Kidney epithelial cell (primary cell): ENCODE data around the gene KRTAP2-3. TPM values are rescaled to one million over a fixed set of nuclear protein-coding genes. Genes with fewer than 3 reads are reported as not detected.
"Not testable (repeated sequence)": the region's sequence is repeated elsewhere in the genome, so short reads cannot be mapped to it uniquely, and the experiment has no call there.

ENCODE experiments used
- DNase-seq: peaks from one replicate; pipeline ENCODE4 v3.0.0-alpha.2; 2010; ENCODE audit warnings: low read depth
- H3K27me3 ChIP-seq: 2 replicates; pipeline ENCODE4 v1.6.0; 2011; ENCODE audit warnings: low read length; ENCODE audit not compliant: control insufficient read depth, insufficient read depth
- H3K36me3 ChIP-seq: 2 replicates; pipeline ENCODE4 v1.5.1; 2011; ENCODE audit warnings: low read length; ENCODE audit not compliant: control insufficient read depth, insufficient read depth
- H3K4me3 ChIP-seq: 2 replicates; pipeline ENCODE4 v1.5.1; 2011; ENCODE audit warnings: low read depth, mild to moderate bottlenecking, control low read depth, low read length
- CTCF ChIP-seq: IDR thresholded peaks from 2 replicates; pipeline ENCODE4 v1.5.1; 2011; ENCODE audit warnings: mild to moderate bottlenecking, moderate library complexity, low read length, control low read depth, inconsistent platforms; ENCODE audit not compliant: insufficient read depth, poor library complexity, severe bottlenecking
- total RNA-seq: library from RNA; depleted of rRNA; stranded (reverse); fragments of >200 nt; gene quantifications from 2 replicates; pipeline ENCODE4 v1.2.3, GENCODE V29; 2015

KRTAP2-3 gene, protein sequence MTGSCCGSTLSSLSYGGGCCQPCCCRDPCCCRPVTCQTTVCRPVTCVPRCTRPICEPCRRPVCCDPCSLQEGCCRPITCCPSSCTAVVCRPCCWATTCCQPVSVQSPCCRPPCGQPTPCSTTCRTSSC
- total RNA-seq, result 4.3 and 5.2 TPM in 2 replicates

- peak; percentile 98 for DNase-seq
- TF ChIP-seq CTCF, result no peak
- Histone ChIP-seq H3K36me3 (no peaks in the 10 kb centered on the region), H3K27me3 (no peaks in the 10 kb centered on the region), H3K4me3 (no peak within 1 kb of the TSS)
These were observed at the start of gene KRTAP2-3 for GRCh38 chr17:41060052-41060604. TSS of gene KRTAP2-3 (minus strand) at chr17:41060114. CDS start at chr17:41060050, 64 bp downstream.

- not testable (repeated sequence) for H3K27me3 ChIP-seq, H3K36me3 ChIP-seq, DNase-seq, H3K4me3 ChIP-seq
These were observed 48.9 kb upstream of the KRTAP2-3 start for GRCh38 chr17:41108728-41109386.

DNA sequence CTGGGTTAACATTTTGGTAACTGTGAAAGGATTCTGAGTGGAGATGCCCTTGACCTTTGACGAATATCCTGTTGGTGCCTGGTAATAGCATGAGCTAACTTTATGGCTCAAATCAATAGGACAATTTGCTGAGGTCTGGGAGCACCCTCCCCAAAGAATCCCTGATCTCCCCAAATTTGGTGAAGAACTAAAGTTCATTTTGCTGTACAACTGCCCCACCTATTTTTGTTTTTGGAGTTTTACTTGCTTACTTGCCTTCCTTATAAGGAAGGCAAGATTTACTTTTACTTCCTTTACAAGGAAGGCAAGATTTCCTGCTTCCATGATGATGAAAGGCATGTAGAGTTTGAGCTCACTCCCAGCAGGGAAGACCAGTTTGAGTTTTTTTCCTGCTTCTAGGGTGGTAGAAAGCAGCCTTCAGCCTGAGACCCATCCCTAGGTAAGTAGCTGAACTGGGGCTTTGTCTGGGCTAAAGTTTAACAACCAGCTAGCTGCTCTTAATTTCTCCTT, 48.1 kb upstream of the KRTAP2-3 start:
- TF ChIP-seq CTCF, result no peak
- no peaks in the 10 kb centered on the region for H3K36me3 ChIP-seq
- no peak overlapping the region for H3K4me3 ChIP-seq
- H3K27me3 ChIP-seq, result no peaks in the 10 kb centered on the region
- DNase-seq, result no peak

DNA sequence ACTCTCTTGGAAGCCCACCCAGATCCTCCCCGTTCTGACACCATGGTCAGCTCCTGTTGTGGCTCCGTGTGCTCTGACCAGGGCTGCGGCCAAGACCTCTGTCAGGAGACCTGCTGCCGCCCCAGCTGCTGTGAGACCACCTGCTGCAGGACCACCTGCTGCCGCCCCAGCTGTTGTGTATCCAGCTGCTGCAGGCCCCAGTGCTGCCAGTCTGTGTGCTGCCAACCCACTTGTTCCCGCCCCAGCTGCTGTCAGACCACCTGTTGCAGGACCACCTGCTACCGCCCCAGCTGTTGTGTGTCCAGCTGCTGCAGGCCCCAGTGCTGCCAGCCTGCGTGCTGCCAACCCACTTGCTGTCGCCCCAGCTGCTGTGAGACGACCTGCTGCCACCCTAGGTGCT, 45.4 kb upstream of the KRTAP2-3 start, which contains the start of gene KRTAP4-9:
TSS of gene KRTAP4-9 (plus strand) at position 43 of the 400 bp plus-strand sequence. CDS start at position 43, 0 bp downstream.
- not testable (repeated sequence) for H3K4me3 ChIP-seq, H3K27me3 ChIP-seq, DNase-seq

DNA sequence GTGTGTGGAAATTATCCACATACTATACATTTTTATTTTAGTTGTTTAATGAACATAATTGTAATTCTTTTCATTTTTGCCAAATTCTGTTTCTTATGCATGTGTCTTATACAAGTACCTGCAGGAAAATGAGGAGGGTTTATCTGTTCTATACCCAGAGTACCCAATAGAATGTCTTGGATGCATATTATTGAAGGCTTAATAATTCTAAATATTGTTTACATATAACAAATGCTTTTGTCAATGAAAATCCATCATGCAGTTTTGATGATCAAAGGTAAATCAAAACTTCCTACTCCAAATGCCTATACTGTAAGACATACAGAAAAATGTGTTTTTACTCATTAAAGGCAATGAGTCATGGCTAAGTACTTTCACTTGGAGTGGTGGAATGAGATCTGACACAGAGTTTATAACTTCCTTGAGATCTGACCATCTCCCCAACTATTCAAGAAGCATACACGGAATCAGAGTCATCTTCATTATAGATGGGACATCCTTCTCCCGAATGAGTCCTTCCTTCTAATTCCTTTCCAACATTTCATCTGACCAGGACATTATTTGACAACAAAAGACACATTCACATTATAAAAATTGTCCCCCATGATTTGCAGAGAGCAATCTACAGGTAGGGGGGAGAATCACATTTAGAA, 44.6 kb upstream of the KRTAP2-3 start:
- H3K4me3 ChIP-seq, H3K27me3 ChIP-seq, H3K36me3 ChIP-seq: not testable (repeated sequence)
- peak; percentile 29 for DNase-seq

More for the DNA sequence above, 45.4 kb upstream of the KRTAP2-3 start, which contains the start of gene KRTAP4-9:
- not testable (repeated sequence) for H3K36me3 ChIP-seq

- H3K36me3 ChIP-seq, result no peaks in the 10 kb centered on the region
- H3K4me3 ChIP-seq, result no peak overlapping the region
- no peaks in the 10 kb centered on the region for H3K27me3 ChIP-seq
- no peak for TF ChIP-seq CTCF
- no peak for DNase-seq
These were observed 44.0 kb upstream of the KRTAP2-3 start for GRCh38 chr17:41103896-41104295.

DNA sequence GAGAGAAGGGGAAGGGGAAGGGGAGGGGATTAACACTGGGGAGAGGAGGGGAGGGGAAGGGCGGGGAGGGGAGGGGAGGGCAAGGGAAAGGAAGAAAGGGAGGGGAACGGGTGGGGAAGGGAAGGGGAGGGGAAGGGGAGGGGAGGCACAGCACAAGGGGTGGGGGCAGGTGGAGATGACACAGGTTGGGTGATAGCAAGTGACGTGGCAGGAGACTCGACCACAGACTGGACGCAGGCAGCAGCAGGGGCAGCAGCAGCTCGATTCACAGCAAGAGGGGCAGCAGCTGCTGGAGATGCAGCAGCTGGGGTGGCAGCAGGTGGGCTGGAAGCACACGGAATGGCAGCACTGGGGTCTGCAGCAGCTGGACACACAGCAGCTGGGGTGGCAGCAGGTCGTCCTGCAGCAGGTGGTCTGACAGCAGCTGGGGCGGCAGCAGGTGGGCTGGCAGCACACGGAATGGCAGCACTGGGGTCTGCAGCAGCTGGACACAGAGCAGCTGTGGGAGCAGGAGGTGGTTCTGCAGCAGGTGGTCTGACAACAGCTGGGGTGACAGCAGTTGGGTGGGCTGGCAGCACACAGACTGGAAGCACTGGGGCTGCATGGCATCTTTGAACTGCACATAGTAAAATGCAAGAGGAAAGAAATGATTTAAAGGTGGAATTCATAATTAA, 41.8 kb upstream of the KRTAP2-3 start, which contains the start of gene KRTAP4-16:
TSS of gene KRTAP4-16 (minus strand) at position 624 of the 674 bp plus-strand sequence. CDS start at position 624, 0 bp downstream.
- no peak for DNase-seq
- no peak for TF ChIP-seq CTCF
- no peaks in the 10 kb centered on the region for H3K36me3 ChIP-seq
- no peaks in the 10 kb centered on the region for H3K27me3 ChIP-seq
- no peak within 1 kb of the TSS for H3K4me3 ChIP-seq

GRCh38 chr17:41099682-41100480, 40.0 kb upstream of the KRTAP2-3 start:
- H3K27me3 ChIP-seq, H3K4me3 ChIP-seq, H3K36me3 ChIP-seq, DNase-seq: not testable (repeated sequence)
